ENCODE results near the gene VPS4B. TPM values are rescaled to one million over a fixed set of nuclear protein-coding genes. Genes with fewer than 3 reads are reported as not detected.

VPS4B gene
- polyA plus RNA-seq, 3 donors, result 15.4 to 48.8 (median 26.7) TPM

DNA sequence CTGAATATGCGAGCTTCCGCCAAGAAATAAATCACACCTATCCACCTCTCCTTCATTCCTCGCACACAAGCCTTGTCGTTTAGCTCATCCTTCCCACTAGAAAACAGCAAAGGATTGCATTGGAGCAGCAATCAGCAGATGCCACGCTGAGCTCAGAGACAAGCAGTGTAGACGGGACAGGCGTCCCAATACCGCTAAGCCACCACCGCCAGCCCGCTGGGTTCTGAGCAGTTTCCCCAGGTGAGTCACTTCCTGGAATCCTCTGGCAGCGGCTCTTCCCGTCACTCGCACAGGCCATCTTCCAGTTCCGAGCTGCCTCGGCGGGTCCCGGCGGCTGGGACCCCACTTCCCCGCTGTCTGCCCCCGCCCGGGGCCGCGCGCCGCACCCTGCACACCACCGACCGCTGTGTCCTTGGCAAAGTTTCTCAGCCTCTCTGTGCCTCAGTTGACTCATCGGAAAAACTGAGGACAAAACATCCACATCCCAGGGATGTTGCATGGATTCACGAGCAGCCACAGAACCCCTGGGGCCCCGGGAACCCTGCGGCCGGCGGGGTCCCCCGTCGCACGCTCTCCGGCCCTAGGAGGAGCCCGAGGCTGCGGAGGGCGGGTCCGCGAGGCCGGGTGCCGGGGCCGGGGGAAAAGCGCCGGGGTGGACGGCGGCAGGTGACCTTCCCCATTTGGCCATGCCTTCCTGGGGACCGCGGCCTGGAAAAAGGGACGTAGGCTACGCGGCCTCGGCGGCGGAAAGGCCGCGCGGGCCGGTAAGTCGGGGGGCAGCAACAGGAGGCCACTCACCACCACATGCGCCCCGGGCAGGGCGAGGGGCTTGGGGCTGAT, 55.8 kb downstream of the VPS4B start:
- peaks cover 7 to 12% of the 10 kb centered on the region in 2 donors for H3K36me3 Mint-ChIP-seq
- intact Hi-C loops (cut with micrococcal nuclease), result loop anchor here (5.0 to 10.0 kb wide), 2 partner anchors 56 to 58 kb away; partner anchors contain the start of gene VPS4B (in 2 of the 2)

DNA sequence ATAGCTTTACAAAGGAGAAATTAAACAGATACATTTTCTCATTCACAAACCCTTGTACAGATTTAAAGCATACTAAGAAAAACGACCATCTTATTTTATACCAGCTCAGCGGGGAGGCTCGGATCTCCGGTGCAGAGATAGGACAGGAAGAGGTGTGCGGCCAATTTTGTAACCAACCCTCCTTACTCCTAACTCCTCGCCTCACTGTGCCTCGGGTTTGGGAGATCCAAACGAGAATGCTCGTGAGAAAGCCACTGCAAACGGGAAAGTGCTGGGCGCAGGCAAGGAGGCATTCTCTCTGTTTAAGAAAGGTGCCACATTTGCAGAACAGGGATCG, 56.4 kb downstream of the VPS4B start:
- Histone ChIP-seq H3K4me3 (replicated peaks in 1 of 3; ENCODE audit: low read depth in 2 of 3, low read length in 3 of 3) (peak overlapping the region; percentile 59 to 82 (median 71)), H3K27ac (ENCODE audit: low read depth in 1 of 2, low read length in 2 of 2) (peak overlapping the region in 1 of 2 donors; percentile 78), H2AFZ (ENCODE audit: insufficient read depth, low read depth, low read length, poor library complexity, severe bottlenecking) (peak overlapping the region; percentile 87), H3K9me3 (replicated peaks in 1 of 2; ENCODE audit: control insufficient read depth in 1 of 2, insufficient read depth in 1 of 2, low read length in 2 of 2) (no peaks in the 10 kb centered on the region), H3K79me2 (ENCODE audit: insufficient read depth, low read length) (peaks cover 7% of the 10 kb centered on the region), H3K36me3 (replicated peaks in 1 of 2; ENCODE audit: control insufficient read depth in 1 of 2, insufficient read depth in 2 of 2, low read length in 2 of 2) (peaks cover 4 to 11% of the 10 kb centered on the region in 2 donors), H3K27me3 (ENCODE audit: control insufficient read depth in 2 of 2, insufficient read depth in 2 of 2, low read length in 2 of 2) (peaks cover 0 to 5% of the 10 kb centered on the region in 2 donors), H3K4me2 (replicated peaks; ENCODE audit: extremely low read depth, low read length, poor library complexity, severe bottlenecking) (peak overlapping the region; percentile 95), H3K9ac (ENCODE audit: insufficient read depth, low read length, poor library complexity, severe bottlenecking) (peak overlapping the region; percentile 85), H4K20me1 (ENCODE audit: insufficient read depth, low read length) (no peaks in the 10 kb centered on the region), H3K4me1 (ENCODE audit: control insufficient read depth in 1 of 2, insufficient read depth in 2 of 2, low read length in 2 of 2) (peaks cover 14 to 22% of the 10 kb centered on the region in 2 donors)
- 7% methylated on average over 3 of the region's 12 CpGs for WGBS (ENCODE audit: insufficient coverage)
- Mint-ChIP-seq H3K27ac (peak overlapping the region in 6 of 7 donors; percentile 32 to 82 (median 62)), H3K36me3 (peaks cover 11 to 14% of the 10 kb centered on the region in 2 donors), H3K9me3 (peaks cover 2 to 6% (median 5%) of the 10 kb centered on the region in 7 donors), H3K4me3 (peak overlapping the region; percentile 84 to 97), H3K4me1 (peaks cover 25% of the 10 kb centered on the region), H3K27me3 (ENCODE audit: low read depth in 3 of 3) (peaks cover 5 to 8% (median 6%) of the 10 kb centered on the region in 3 donors)
- intact Hi-C loops (cut with micrococcal nuclease), result loop anchor here (5.0 to 10.0 kb wide), 2 partner anchors 56 to 59 kb away; partner anchors contain the start of gene VPS4B (in 2 of the 2)
- TF ChIP-seq, protein P1, sequence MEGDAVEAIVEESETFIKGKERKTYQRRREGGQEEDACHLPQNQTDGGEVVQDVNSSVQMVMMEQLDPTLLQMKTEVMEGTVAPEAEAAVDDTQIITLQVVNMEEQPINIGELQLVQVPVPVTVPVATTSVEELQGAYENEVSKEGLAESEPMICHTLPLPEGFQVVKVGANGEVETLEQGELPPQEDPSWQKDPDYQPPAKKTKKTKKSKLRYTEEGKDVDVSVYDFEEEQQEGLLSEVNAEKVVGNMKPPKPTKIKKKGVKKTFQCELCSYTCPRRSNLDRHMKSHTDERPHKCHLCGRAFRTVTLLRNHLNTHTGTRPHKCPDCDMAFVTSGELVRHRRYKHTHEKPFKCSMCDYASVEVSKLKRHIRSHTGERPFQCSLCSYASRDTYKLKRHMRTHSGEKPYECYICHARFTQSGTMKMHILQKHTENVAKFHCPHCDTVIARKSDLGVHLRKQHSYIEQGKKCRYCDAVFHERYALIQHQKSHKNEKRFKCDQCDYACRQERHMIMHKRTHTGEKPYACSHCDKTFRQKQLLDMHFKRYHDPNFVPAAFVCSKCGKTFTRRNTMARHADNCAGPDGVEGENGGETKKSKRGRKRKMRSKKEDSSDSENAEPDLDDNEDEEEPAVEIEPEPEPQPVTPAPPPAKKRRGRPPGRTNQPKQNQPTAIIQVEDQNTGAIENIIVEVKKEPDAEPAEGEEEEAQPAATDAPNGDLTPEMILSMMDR (IDR thresholded peaks at IDR 0.05), result no peak
- DNase-seq, result peak in 1 of 3 donors; percentile 1

More for the DNA sequence above, 55.8 kb downstream of the VPS4B start:
- peak; percentile 51 to 72 (median 69) for DNase-seq
- Histone ChIP-seq H4K20me1 (ENCODE audit: insufficient read depth, low read length) (no peaks in the 10 kb centered on the region), H3K4me1 (ENCODE audit: control insufficient read depth in 1 of 2, insufficient read depth in 2 of 2, low read length in 2 of 2) (peaks cover 14 to 22% of the 10 kb centered on the region in 2 donors), H3K9ac (ENCODE audit: insufficient read depth, low read length, poor library complexity, severe bottlenecking) (peak overlapping the region; percentile 85), H3K27ac (ENCODE audit: low read depth in 1 of 2, low read length in 2 of 2) (peak overlapping the region in 1 of 2 donors; percentile 78), H3K4me3 (replicated peaks in 1 of 3; ENCODE audit: low read depth in 2 of 3, low read length in 3 of 3) (peak overlapping the region; percentile 59 to 82 (median 71)), H3K27me3 (ENCODE audit: control insufficient read depth in 2 of 2, insufficient read depth in 2 of 2, low read length in 2 of 2) (peaks cover 0 to 5% of the 10 kb centered on the region in 2 donors), H2AFZ (ENCODE audit: insufficient read depth, low read depth, low read length, poor library complexity, severe bottlenecking) (peak overlapping the region; percentile 87), H3K79me2 (ENCODE audit: insufficient read depth, low read length) (peaks cover 7% of the 10 kb centered on the region), H3K4me2 (replicated peaks; ENCODE audit: extremely low read depth, low read length, poor library complexity, severe bottlenecking) (peak overlapping the region; percentile 95), H3K36me3 (replicated peaks in 1 of 2; ENCODE audit: control insufficient read depth in 1 of 2, insufficient read depth in 2 of 2, low read length in 2 of 2) (peaks cover 4 to 11% of the 10 kb centered on the region in 2 donors), H3K9me3 (replicated peaks in 1 of 2; ENCODE audit: control insufficient read depth in 1 of 2, insufficient read depth in 1 of 2, low read length in 2 of 2) (no peaks in the 10 kb centered on the region)
- Mint-ChIP-seq H3K27ac (peak overlapping the region in 6 of 7 donors; percentile 32 to 85 (median 75)), H3K27me3 (ENCODE audit: low read depth in 3 of 3) (peaks cover 5 to 8% (median 6%) of the 10 kb centered on the region in 3 donors), H3K9me3 (peaks cover 2 to 6% (median 5%) of the 10 kb centered on the region in 7 donors), H3K4me3 (peak overlapping the region; percentile 84 to 97), H3K4me1 (peaks cover 25% of the 10 kb centered on the region)
- TF ChIP-seq, protein P1 (IDR thresholded peaks at IDR 0.05), result no peak
- WGBS (ENCODE audit: insufficient coverage), result under 1% methylated on average over 65 of the region's 65 CpGs
